Bronchus fibroblast of lung (primary cell): Measurements from ENCODE around the gene OTP. TPM values are rescaled to one million over a fixed set of nuclear protein-coding genes. Genes with fewer than 3 reads are reported as not detected.

Experiments
- total RNA-seq: library from RNA; depleted of rRNA; stranded (reverse); fragments of >200 nt; gene quantifications from 2 replicates; pipeline ENCODE4 v1.2.3, GENCODE V29; 2015

OTP gene
- not detected in 2 replicates for total RNA-seq

DNA sequence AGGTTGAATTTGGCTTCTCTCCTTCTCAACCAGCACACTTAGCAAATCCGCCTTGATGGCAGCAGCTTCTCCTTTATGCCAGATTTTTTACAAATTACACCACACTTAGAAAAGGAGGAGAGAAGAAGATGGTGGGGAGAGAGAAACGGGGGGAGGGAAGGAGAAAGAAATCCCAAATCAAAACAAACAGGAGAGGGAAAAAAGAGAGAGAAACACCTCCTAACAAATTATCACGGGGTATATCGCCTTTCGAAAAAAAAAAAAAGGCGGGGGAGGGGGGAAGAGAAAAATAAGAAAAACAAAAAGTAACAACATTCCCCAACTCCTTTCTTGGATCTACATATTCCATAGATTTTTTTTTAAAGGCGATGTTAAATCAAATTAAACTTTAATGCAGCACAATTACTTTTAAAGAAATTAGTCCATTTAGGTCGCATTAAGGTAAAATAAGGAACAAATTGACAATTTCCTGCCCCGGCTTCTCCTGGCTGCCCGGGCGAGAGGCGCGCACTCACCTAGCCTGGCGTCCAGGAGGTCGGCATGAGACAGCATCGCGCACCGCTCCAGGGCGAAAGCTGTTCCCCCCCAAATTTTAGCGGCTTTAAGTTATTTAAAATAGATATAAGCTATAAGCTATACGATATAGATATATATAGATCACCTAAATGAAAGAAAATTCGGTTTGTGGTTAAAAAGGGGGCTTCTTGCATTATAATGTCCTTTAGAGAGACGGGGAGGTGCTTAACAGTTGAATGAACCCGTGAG is at the start of gene OTP:
OTP (minus strand) TSS at position 716 of the 765 bp plus-strand sequence; CDS start at position 552, 164 bp downstream.

Other genes starting within 250 kb of the OTP start
- 64.2 and 73.0 TPM in 2 replicates for gene WDR41, start 146.4 kb downstream of the OTP start, total RNA-seq
- gene TBCA, start 137.6 kb upstream of the OTP start, total RNA-seq = 121 and 214 TPM in 2 replicates